Fibroblast of lung (primary cell): ENCODE results near the gene SGSH. TPM values are rescaled to one million over a fixed set of nuclear protein-coding genes. Genes with fewer than 3 reads are reported as not detected.

Source experiments
- DNase-seq, 2 donors: peaks; one replicate each; pipeline versions ENCODE4 v3.0.0 to v3.0.0-alpha.2; 2010; ENCODE audit warnings: low read depth in 2 of 2
- H2AFZ ChIP-seq: 2 replicates; pipeline ENCODE4 v1.5.1; 2012; ENCODE audit warnings: low read length, control low read depth, inconsistent platforms
- H3K27ac ChIP-seq: 2 replicates; pipeline ENCODE4 v1.5.1; 2011; ENCODE audit warnings: low read length, control low read depth; ENCODE audit not compliant: insufficient read depth
- H3K27me3 ChIP-seq: 2 replicates; pipeline ENCODE4 v1.5.1; 2011; ENCODE audit warnings: mild to moderate bottlenecking, low read length; ENCODE audit not compliant: control insufficient read depth, insufficient read depth
- H3K36me3 ChIP-seq: 2 replicates; pipeline ENCODE4 v1.5.1; 2011; ENCODE audit warnings: low read length; ENCODE audit not compliant: control insufficient read depth, insufficient read depth
- H3K4me1 ChIP-seq: 2 replicates; pipeline ENCODE4 v1.5.1; 2011; ENCODE audit warnings: low read length; ENCODE audit not compliant: control insufficient read depth, insufficient read depth; ENCODE audit errors: extremely low read depth
- H3K4me2 ChIP-seq: 2 replicates; pipeline ENCODE4 v1.5.1; 2011; ENCODE audit warnings: low read length, control low read depth; ENCODE audit not compliant: insufficient read depth; ENCODE audit errors: extremely low read depth
- H3K4me3 ChIP-seq, 4 experiments: fragments of 200-600 bp in 1 of 4; sonication (generic) in 1 of 4; replicated peaks in 1 of 4; 2 replicates each; pipeline ENCODE4 v1.5.1; 2011 to 2016; ENCODE audit warnings: low read length in 4 of 4, low read depth in 3 of 4, mild to moderate bottlenecking in 3 of 4, control low read depth in 2 of 4, inconsistent platforms in 1 of 4, mixed read lengths in 1 of 4; ENCODE audit not compliant: insufficient read depth in 1 of 4; ENCODE audit errors: control extremely low read depth in 1 of 4
- H3K79me2 ChIP-seq: 2 replicates; pipeline ENCODE4 v1.5.1; 2012; ENCODE audit warnings: mild to moderate bottlenecking, low read length, inconsistent platforms; ENCODE audit not compliant: control insufficient read depth, insufficient read depth
- H3K9ac ChIP-seq: 2 replicates; pipeline ENCODE4 v1.5.1; 2011; ENCODE audit warnings: mild to moderate bottlenecking, low read length, control low read depth; ENCODE audit not compliant: insufficient read depth
- H3K9me3 ChIP-seq: 2 replicates; pipeline ENCODE4 v1.5.1; 2012; ENCODE audit warnings: low read depth, low read length; ENCODE audit not compliant: control insufficient read depth, insufficient read depth
- H4K20me1 ChIP-seq: 2 replicates; pipeline ENCODE4 v1.5.1; 2011; ENCODE audit warnings: low read length; ENCODE audit not compliant: control insufficient read depth, insufficient read depth; ENCODE audit errors: extremely low read depth
- CTCF ChIP-seq, 2 donors: IDR thresholded peaks in 1 of 2; conservative IDR thresholded peaks in 1 of 2; 1 replicate in 1 of 2; 2 replicates in 1 of 2; pipeline ENCODE4 v1.5.1; 2011 to 2012; ENCODE audit warnings: low read length in 2 of 2, control low read depth in 1 of 2, inconsistent platforms in 1 of 2, low read depth in 1 of 2, mild to moderate bottlenecking in 1 of 2
- EZH2 ChIP-seq: IDR thresholded peaks from 2 replicates; pipeline ENCODE4 v1.5.1; 2012; ENCODE audit warnings: low read length, control low read depth, mild to moderate bottlenecking; ENCODE audit errors: missing control alignments
- polyA plus RNA-seq, 2 donors: library from polyadenylated mRNA; depleted of rRNA in 1 of 2; stranded (reverse) in 1 of 2; unstranded in 1 of 2; fragments of >200 nt; gene quantifications; 2 replicates each; pipeline ENCODE4 v1.2.1, GENCODE V29; 2011 to 2012; ENCODE audit warnings: missing spikeins in 1 of 2
- total RNA-seq: library from RNA; depleted of rRNA; stranded (reverse); fragments of >200 nt; gene quantifications from 2 replicates; pipeline ENCODE4 v1.2.1, GENCODE V29; 2014

Gene SGSH
- total and polyA plus RNA-seq, 2 donors (not counting 1 experiment from before 2014, with no cell fraction given): 26.9 to 57.2 TPM

GRCh38 chr17:80223142-80223815 is 3.1 kb upstream of the SGSH start:
- Histone ChIP-seq H3K79me2 (peaks cover 7% of the 10 kb centered on the region), H3K4me1 (peaks cover 9% of the 10 kb centered on the region), H3K9ac (no peak overlapping the region), H3K27ac (no peak overlapping the region), H2AFZ (no peak overlapping the region), H3K4me2 (no peak overlapping the region), H3K4me3 (no peak overlapping the region), H3K36me3 (peaks cover 2% of the 10 kb centered on the region), H4K20me1 (no peaks in the 10 kb centered on the region), H3K27me3 (no peaks in the 10 kb centered on the region), H3K9me3 (no peaks in the 10 kb centered on the region)
- TF ChIP-seq CTCF (conservative IDR thresholded peaks at IDR 0.05 in 1 of 2, IDR thresholded peaks at IDR 0.05 in 1 of 2; ENCODE audit: low read depth in 1 of 2, low read length in 2 of 2) (no peak), EZH2 (no peak)
- no peak for DNase-seq

- no peak overlapping the region for H3K27ac ChIP-seq
- no peak overlapping the region for H3K4me3 ChIP-seq
- no peak overlapping the region for H3K4me2 ChIP-seq
- no peaks in the 10 kb centered on the region for H3K9me3 ChIP-seq
- peaks cover 9% of the 10 kb centered on the region for H3K4me1 ChIP-seq
- DNase-seq: no peak
- H2AFZ ChIP-seq: no peak overlapping the region
- no peak overlapping the region for H3K9ac ChIP-seq
- TF ChIP-seq EZH2: no peak
- TF ChIP-seq CTCF (conservative IDR thresholded peaks at IDR 0.05 in 1 of 2, IDR thresholded peaks at IDR 0.05 in 1 of 2; ENCODE audit: low read depth in 1 of 2, low read length in 2 of 2): no peak
- no peaks in the 10 kb centered on the region for H3K27me3 ChIP-seq
- H3K79me2 ChIP-seq: peaks cover 11% of the 10 kb centered on the region
- peaks cover 6% of the 10 kb centered on the region for H3K36me3 ChIP-seq
- no peaks in the 10 kb centered on the region for H4K20me1 ChIP-seq
Measured at GRCh38 chr17:80222376-80223141, 2.4 kb upstream of the SGSH start.

GRCh38 chr17:80221351-80222105 is 1.4 kb upstream of the SGSH start:
- no peak overlapping the region for H2AFZ ChIP-seq
- no peak overlapping the region for H3K27ac ChIP-seq
- no peaks in the 10 kb centered on the region for H4K20me1 ChIP-seq
- H3K9me3 ChIP-seq: no peaks in the 10 kb centered on the region
- no peak overlapping the region for H3K9ac ChIP-seq
- DNase-seq: no peak
- no peaks in the 10 kb centered on the region for H3K27me3 ChIP-seq
- no peak for TF ChIP-seq CTCF (conservative IDR thresholded peaks at IDR 0.05 in 1 of 2, IDR thresholded peaks at IDR 0.05 in 1 of 2; ENCODE audit: low read depth in 1 of 2, low read length in 2 of 2)
- TF ChIP-seq EZH2: no peak
- peak overlapping the region; percentile 63 to 97 (median 84) for H3K4me3 ChIP-seq
- H3K36me3 ChIP-seq: peaks cover 12% of the 10 kb centered on the region
- H3K4me2 ChIP-seq: peak overlapping the region; percentile 97
- peaks cover 12% of the 10 kb centered on the region for H3K79me2 ChIP-seq
- peaks cover 9% of the 10 kb centered on the region for H3K4me1 ChIP-seq
